Keratinocyte (primary cell): Measurements from ENCODE around the gene CDON.

Experiments
- CTCF ChIP-seq, 3 experiments: IDR thresholded peaks in 1 of 3; conservative IDR thresholded peaks in 1 of 3; optimal IDR thresholded peaks in 1 of 3; 2 replicates in 2 of 3; 3 replicates in 1 of 3; pipeline versions ENCODE3 to v1.5.1; 2011; ENCODE audit warnings: low read length in 3 of 3, mild to moderate bottlenecking in 3 of 3, moderate library complexity in 2 of 3, control low read depth in 1 of 3, inconsistent platforms in 1 of 3; ENCODE audit not compliant: insufficient read depth in 2 of 3; ENCODE audit errors: extremely low read depth in 1 of 3
- EZH2 ChIP-seq: IDR thresholded peaks from one replicate; pipeline ENCODE4 v1.6.1; 2012; ENCODE audit warnings: inconsistent platforms, mild to moderate bottlenecking, low read length, moderate library complexity

- TF ChIP-seq CTCF (optimal IDR thresholded peaks at IDR 0.05 in 1 of 3, IDR thresholded peaks at IDR 0.05 in 1 of 3, conservative IDR thresholded peaks at IDR 0.05 in 1 of 3; ENCODE audit: extremely low read depth in 1 of 3, insufficient read depth in 2 of 3, low read length in 3 of 3) (no peak), EZH2 (no peak)
These were observed 110.9 kb downstream of the CDON start for GRCh38 chr11:125951731-125952130.
